Measurements from ENCODE around the gene CYP2C8.
"Not testable (repeated sequence)": the region's sequence is repeated elsewhere in the genome, so short reads cannot be mapped to it uniquely, and the experiment has no call there.

CYP2C8 gene

DNA sequence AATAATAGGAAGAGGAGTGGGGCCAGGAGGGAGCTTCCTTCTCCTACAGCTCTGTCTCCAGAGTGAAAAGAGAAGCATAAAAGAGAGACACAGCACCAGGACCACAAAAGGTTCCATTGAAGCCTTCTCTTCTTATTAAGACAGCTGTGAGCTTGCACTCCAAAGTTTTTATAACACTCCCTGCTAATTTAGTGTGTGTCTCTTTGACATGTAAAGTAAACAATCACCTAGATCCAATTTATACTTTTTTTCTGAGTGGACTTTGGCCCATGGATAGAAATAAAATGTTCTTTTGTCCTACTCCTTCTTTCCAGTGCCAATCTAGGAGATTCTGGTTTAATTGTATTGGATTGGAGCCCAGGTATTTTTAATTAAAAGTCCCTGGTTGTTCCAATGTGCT, at the start of gene CYP2C8:
TSS of gene CYP2C8 (minus strand) at position 212 of the 400 bp plus-strand sequence. CDS start at position 117, 95 bp downstream.
- DNase-seq, result no peak

GRCh38 chr10:95116869-95117269, 47.6 kb upstream of the CYP2C8 start:
- no peak for DNase-seq

DNA sequence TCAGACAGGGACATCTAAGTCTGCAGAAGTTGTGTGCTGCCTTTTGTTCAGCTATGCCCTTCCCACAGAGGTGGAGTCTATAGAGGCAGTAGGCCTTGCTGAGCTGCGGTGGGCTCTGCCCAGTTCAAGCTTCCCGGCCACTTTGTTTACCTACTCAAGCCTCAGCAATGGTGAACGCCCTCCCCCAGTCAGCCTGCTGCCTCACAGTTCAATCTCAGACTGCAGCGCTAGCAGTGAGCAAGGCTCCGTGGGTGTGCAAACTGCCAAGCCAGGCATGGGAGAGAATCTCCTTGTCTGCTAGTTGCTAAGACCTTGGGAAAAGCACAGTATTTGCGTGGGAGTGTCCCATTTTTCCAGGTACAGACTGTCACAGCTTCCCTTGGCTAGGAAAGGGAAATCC, 41.5 kb upstream of the CYP2C8 start:
- not testable (repeated sequence) for DNase-seq

DNA sequence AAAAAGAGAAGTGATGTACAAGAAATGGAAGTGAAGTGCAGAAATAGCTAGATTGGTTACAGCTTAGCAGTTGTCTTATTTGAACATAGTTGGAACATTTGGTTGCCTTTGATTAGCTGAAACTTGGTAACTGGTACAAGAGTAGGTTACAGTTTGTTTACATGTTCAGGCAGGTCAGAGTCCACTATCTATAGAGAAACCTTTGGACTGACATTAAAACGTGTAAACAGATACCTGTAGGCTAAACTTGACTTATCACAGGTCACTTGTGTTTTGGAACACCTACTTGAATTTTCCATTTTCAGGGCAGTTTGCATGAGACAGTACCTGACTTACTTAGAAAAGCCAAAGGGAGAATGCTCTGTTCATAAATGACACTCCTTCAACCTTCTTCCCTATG, 28.5 kb upstream of the CYP2C8 start:
- no peak for DNase-seq

DNA sequence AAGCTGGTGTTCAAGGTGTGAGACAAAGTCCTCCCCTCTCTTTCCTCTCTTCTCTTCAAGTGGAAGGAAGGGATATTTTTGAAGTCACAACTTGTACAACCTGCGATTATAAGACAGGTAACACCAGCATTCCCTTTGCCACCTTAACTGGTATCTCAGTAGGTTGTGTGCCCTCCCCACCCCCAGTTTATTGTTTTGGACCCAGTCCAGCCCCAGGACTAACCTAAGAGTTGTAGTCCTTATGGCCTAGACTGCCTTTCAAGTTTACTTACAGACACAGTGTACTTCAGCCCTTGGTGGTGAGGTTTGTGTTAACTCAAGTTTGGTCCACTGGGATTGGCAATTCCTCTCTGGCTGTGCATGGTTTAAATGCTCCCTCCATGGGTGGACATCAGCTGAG, 26.8 kb upstream of the CYP2C8 start:
- no peak for DNase-seq

- DNase-seq, result not testable (repeated sequence)
These were observed 10.3 kb upstream of the CYP2C8 start for GRCh38 chr10:95079626-95080025.

DNA sequence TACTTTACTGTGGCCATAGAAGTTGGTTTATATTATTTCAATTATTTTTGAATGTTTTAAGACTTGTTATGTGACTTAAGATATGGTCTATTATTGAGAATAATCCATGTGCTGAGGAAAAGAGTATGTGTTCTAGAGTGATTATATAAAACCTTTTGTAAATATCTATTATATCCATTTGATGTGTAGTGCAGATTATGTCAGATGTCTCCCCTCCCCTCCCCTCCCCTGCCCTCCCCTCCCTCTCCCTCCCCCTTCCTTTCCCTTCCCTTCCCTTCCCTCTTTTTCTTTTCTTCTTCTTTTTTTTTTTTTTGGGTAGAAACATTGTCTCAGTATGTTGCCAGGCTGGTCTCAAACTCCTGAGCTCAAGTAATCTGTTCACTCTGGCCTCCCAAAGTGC, 8.3 kb upstream of the CYP2C8 start:
- DNase-seq, result no peak

- DNase-seq, result no peak
These were observed 1.9 kb upstream of the CYP2C8 start for GRCh38 chr10:95071107-95071660.

GRCh38 chr10:95064125-95064524, 5.2 kb downstream of the CYP2C8 start:
- not testable (repeated sequence) for DNase-seq

- DNase-seq, result no peak
These were observed 12.4 kb downstream of the CYP2C8 start for GRCh38 chr10:95056744-95057363.

- no peak for DNase-seq
These were observed 19.4 kb downstream of the CYP2C8 start for GRCh38 chr10:95049919-95050318.

DNA sequence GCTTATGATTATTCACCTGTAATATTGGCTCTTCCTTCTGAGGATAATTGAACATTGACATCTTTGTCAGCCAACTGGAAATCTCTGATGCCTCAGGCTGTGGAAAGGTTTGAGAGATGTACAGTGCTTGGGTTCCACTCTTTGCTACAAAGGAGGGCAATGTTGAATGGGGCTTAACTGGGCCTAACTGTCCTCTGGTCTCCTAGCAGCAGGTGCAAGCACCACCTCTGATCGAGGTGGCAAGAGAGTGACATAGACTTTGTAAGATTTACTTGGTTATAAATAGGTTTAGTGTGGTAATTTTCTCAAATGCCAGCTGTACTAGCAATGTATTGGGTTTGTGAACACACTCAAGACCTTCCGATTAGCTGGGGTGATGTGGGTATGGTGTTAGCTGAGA, 21.1 kb downstream of the CYP2C8 start:
- no peak for DNase-seq

DNA sequence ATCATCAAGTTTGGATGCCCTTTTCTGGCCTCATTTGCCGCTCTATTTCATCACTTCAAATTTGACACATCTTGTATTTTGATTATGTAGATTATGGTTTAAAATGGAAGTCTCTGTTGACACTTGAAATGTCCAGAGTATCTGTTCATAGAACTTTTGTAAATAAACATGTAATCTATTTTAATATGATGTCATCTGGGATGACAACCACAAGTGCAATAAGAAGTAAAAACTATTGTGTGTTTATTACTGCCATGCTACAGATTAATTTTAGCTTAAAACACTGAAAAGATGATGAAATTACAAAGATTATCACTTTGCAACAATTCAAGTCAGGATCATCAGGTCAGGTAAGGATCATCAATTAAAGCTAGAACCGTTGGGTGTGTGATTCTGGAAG, 30.0 kb downstream of the CYP2C8 start:
- DNase-seq, result no peak

GRCh38 chr10:95035332-95036295, 33.7 kb downstream of the CYP2C8 start:
- no peak for DNase-seq

DNA sequence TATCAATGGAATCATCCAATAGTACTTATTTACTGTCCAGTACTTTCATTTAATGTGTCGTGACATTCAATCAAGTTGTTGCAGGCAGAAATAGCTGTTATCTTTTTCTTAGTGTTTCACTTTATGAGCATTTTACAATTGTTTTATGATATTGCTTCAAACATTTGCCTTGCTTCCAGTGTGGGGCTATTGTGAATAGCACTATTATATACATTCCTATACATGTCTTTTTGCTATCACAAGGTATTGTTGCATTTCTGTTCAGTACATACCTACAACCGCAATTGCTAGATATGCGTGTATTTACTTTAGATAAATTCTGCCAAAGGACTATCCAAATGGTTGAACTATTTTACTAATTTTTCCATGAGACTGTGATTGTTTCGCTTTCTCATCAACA, 34.9 kb downstream of the CYP2C8 start:
- DNase-seq, result no peak

DNA sequence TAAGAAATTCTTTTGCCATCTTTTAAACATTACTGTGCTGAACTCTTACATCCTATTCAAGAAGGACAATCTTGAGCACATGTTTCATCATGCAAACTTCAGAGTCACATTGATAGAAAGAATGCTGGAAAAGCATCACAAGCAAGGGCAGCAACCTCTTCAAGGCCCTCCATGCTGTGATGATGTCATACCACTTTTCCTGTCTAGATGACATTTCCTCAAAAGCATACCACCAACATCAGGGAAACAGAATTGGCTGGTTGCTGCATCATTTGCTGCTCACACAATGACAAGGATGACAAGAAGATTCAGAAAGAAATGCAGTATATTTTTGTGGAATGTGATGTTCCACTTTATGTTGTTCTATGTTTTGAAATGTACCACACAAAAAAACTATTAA, 37.6 kb downstream of the CYP2C8 start:
- DNase-seq, result no peak

DNA sequence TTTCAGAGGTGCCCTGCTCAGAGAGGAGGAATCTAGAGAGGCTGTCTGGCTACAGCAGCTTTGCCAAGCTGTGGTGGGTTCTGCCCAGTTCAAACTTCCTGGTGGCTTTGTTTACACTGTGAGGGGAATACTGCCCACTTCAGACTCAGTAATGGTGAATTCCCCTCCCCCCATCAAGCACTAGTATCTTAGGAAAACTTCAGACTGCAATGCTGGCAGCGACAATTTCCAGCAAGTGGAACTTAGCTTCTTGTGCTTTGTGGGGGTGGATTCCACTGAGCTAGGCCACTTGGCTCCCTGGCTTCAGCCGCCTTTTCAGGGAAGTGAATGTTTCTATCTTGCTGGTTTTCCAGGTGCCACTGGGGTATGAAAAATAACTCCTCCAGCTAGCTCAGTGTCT, 42.8 kb downstream of the CYP2C8 start:
- DNase-seq, result no peak

DNA sequence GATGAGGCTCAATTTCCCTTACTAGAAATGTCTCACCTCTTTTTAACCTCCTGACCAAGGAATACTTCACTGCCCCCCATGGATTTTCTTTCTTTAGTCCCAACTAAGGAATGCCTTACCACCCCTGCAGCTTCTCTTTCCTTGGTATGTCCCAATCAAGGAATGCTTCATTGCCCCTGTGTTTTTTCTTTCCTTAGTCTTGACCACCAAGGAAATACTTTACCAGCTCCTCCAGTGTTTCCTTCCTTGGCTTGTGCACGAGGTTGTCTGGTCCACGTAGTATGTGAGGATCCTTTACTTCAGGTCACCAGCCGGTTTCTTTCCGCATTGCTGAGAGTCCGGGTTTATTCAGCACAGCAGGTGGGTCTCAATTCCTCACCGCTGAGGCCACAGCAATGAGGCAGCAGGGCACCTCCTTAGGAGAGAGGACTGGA, 71.5 kb downstream of the CYP2C8 start:
- DNase-seq, result no peak

- DNase-seq, result no peak
These were observed 76.5 kb downstream of the CYP2C8 start for GRCh38 chr10:94992811-94993210.

DNA sequence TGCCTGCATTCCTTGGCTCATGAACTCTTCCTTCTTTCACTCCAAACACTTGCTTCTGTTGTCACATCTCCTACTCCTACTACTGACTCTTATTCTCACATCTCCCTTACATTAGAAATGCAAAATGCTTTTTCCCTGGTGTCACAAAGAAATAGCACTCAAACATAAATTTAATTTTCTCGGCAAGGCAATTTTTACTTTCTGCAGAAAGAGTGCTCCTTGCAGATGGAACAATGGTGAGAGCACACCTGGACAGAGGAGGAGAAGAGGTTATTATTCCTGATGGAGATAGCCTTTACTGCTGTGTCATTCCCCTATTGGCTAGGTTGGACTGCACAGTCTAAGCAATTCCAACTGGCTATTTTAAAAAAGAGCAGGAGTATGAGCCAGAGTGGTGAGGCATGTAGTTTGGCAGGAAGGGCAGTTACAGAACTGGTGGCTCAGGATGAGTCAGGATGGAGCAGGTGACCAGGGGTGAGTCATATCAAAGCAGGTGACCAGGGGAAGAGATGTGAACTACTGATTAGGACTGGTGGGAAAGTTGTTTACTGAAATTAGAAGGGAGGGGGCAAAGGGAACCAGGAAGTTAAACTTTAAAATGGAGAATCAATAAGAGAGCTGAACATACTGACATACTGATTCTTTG, 77.9 kb downstream of the CYP2C8 start:
- no peak for DNase-seq

GRCh38 chr10:94989192-94989591, 80.1 kb downstream of the CYP2C8 start:
- DNase-seq, result no peak

All from activated CD4-positive, CD25-positive, alpha-beta regulatory T cell treated with anti-CD3 and anti-CD28 coated beads, Interleukin-2, amount 50 U/mL, for 72 hours (primary cell).